Coronary artery (tissue), 2 donors: ENCODE measurements around the gene KLK4.

Experiments
- DNase-seq: peaks from one replicate; pipeline ENCODE4 v3.0.0-alpha.2; 2017; ENCODE audit warnings: low spot score
- H3K27ac ChIP-seq, 2 donors: fragments of 200-600 bp; sonication (generic); one replicate each; pipeline ENCODE4 v1.5.1; 2016 to 2019
- H3K4me3 ChIP-seq: fragments of 200-600 bp; sonication (generic); 2 replicates; pipeline ENCODE4 v1.5.1; 2016; ENCODE audit warnings: mild to moderate bottlenecking, moderate library complexity
- CTCF ChIP-seq: fragments of 200-600 bp; sonication (generic); IDR thresholded peaks from one replicate; pipeline ENCODE4 v1.5.1; 2019; ENCODE audit warnings: antibody characterized with exemption

KLK4 gene

GRCh38 chr19:50911206-50912101 is at the start of gene KLK4:
TSS of gene KLK4 (minus strand) at chr19:50911395. CDS start at chr19:50910738, 657 bp downstream.
- Histone ChIP-seq H3K27ac (no peak within 1 kb of the TSS), H3K4me3 (no peak within 1 kb of the TSS)
- no peak for TF ChIP-seq CTCF
- no peak for DNase-seq

GRCh38 chr19:50959731-50960500 is 48.7 kb upstream of the KLK4 start:
- no peak for DNase-seq
- no peak overlapping the region for H3K4me3 ChIP-seq
- no peak overlapping the region for H3K27ac ChIP-seq
- no peak for TF ChIP-seq CTCF

- no peak overlapping the region for H3K4me3 ChIP-seq
- no peak for DNase-seq
- TF ChIP-seq CTCF, result no peak
- no peak overlapping the region for H3K27ac ChIP-seq
These were observed 46.4 kb upstream of the KLK4 start for GRCh38 chr19:50957587-50957986.

GRCh38 chr19:50952910-50953309 is 41.7 kb upstream of the KLK4 start, which contains the start of gene KLK5:
TSS of gene KLK5 (minus strand) at chr19:50953038. CDS start at chr19:50952657, 381 bp downstream.
- no peak within 1 kb of the TSS for H3K4me3 ChIP-seq
- H3K27ac ChIP-seq, result no peak within 1 kb of the TSS
- no peak for DNase-seq
- no peak for TF ChIP-seq CTCF

GRCh38 chr19:50949861-50950260 is 38.7 kb upstream of the KLK4 start:
- no peak for DNase-seq
- no peak for TF ChIP-seq CTCF
- Histone ChIP-seq H3K4me3 (no peak overlapping the region), H3K27ac (no peak overlapping the region)

- TF ChIP-seq CTCF, result no peak
- DNase-seq, result no peak
- no peak overlapping the region for H3K27ac ChIP-seq
- no peak overlapping the region for H3K4me3 ChIP-seq
These were observed 35.9 kb upstream of the KLK4 start for GRCh38 chr19:50947123-50947522.
